Small intestine (tissue), 4 donors: ENCODE measurements around the gene BLOC1S6. TPM values are rescaled to one million over a fixed set of nuclear protein-coding genes. Genes with fewer than 3 reads are reported as not detected.

Experiments used
- polyA plus RNA-seq, 4 donors: library from polyadenylated mRNA; stranded (reverse) in 3 of 4; unstranded in 1 of 4; fragments of 200-250 nt in 3 of 4; fragments of 120-200 nt in 1 of 4; gene quantifications; one replicate each; pipeline versions ENCODE4 v1.2.1 to v1.2.3, GENCODE V29; 2013
- donor health status: healthy with polysubstance abuse.
- donor health status: Bipolar disorder and iron deficiency.
- donor health status: healthy.

The BLOC1S6 gene
- polyA plus RNA-seq, 4 donors: 14.3 to 43.0 (median 21.8) TPM

Other genes with a start within 250 kb of the BLOC1S6 start
- 100 to 1,000 TPM in 2 of 4 donors, 10 to 100 TPM in 2; 50.3 to 545 (median 119) TPM for gene GATM, start 208.8 kb upstream of the BLOC1S6 start, polyA plus RNA-seq
- 10 to 100 TPM in 2 of 4 donors, 1 to 10 TPM in 2; 3.2 to 13.6 (median 8.9) TPM for gene SLC30A4, start 64.6 kb upstream of the BLOC1S6 start, polyA plus RNA-seq
- gene SQOR, start 47.6 kb downstream of the BLOC1S6 start, polyA plus RNA-seq: 10 to 100 TPM; 59.1 to 78.1 (median 71.2) TPM